Measurements from ENCODE around the gene AP1M2.
"Not testable (repeated sequence)": the region's sequence is repeated elsewhere in the genome, so short reads cannot be mapped to it uniquely, and the experiment has no call there.

The AP1M2 gene

GRCh38 chr19:10562609-10563008 is 24.5 kb downstream of the AP1M2 start:
- no peak for DNase-seq

DNA sequence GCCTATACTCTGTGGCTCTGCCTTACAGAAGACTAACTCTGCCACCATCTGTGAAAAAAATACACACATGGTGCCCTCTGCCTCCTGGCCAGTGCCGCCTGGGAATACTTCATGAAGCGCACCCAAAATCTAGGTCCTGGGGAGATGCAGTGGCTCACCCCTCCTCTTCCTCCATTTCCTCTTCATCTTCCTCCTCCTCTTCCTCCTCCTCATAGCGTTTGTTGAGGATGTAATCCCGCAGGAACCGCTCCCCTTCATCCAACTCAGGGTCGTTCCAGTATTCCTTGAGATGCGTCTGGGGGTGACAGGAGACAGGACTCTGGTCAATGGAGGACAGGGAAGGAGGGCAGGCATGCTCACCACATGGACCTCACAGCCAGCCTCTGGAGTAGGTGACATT is 27.0 kb downstream of the AP1M2 start:
- DNase-seq: no peak

DNA sequence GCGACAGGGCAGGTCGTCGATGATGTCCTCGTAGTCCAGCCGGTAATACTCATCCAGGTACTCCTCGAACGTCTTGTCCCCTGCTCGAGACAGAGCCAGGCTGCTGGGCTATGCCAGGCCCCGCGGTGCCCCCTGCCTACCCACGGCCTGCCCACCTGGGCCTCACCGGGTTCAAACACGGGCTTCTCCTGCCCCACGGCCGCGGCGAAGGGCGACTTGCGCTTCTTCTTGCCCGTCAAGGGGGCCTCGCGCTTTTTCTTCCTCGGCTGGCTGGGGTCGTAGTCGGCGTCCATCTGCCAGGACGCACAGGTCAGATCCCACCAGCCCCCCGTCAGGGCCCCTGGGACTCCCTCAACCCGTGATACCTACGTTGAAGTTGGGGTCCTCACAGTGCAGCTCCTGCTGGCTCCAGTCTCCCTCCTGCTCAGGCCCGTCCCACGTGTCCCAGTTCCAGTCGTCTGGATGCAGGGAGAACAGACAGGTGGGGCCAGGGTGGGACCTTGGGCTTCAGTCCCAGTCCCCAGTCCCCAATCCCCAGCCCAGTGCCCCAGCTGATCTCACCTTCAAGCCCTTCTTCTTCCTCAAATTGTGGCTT is 29.4 kb downstream of the AP1M2 start:
- no peak for DNase-seq

GRCh38 chr19:10555610-10555973 is 31.5 kb downstream of the AP1M2 start:
- no peak for DNase-seq

DNA sequence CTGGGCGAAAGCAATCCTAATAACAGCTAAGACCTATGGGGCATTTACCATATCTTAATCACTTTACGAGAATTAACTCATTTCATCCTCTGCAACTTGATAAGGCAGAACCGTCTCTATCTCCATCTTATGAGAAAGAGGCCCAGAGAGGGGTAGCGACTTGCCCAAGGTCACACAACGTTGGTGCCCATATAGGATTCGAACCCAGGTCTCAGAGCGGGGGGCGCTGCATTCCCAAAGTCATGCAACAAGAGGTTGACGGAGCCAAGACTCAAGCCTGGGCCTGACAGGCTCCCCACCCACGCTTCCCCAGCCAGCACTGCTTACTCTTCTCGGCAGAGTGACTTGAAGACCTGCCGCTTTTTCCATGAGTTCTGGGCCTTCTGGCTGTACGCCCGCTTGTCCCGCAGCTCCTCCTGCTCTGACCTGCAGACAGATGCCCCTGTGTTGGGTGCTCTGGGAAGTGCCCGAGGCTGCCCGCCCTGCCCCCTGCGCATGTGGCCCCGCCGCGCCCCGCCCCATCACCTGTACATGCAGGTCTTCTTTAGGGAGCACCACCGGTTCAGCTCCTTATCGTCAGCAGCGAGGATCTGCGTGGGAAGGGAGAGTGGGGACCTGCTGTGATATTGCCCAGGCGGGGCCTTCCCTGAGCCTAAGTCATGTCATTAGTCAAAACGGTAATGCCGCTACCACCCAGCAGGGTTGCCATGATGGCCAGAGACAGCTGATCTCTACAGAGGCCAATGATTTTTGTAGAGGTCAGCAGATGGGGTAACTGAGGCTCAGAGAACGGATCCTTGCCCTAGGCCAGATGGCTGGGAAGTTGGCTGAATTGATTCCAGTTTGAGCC is 32.1 kb downstream of the AP1M2 start:
- no peak for DNase-seq

DNA sequence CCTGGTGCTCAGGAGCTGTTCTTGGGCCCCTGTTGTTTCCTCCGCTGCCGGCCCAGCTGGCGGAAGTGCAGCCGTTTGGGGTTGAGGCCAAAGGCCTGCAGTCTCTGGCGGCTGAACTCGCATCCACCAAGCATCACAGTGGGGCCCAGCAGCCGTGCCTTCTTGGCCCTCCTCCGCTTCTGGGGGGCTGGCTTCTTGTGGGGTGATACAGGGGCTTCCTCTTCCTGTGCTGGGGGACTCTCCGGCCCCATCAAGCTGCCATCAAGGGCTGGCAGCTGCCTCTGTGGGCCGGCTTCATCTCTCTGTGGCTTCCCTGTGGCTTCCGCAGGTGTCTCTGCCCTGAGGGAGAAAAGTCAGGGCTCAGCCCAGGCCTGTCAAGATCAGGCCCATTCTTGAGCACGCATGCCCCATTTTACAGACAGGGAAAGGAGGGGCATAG is 33.1 kb downstream of the AP1M2 start:
- DNase-seq: peak in 2 of 4 experiments; percentile 32 to 41

DNA sequence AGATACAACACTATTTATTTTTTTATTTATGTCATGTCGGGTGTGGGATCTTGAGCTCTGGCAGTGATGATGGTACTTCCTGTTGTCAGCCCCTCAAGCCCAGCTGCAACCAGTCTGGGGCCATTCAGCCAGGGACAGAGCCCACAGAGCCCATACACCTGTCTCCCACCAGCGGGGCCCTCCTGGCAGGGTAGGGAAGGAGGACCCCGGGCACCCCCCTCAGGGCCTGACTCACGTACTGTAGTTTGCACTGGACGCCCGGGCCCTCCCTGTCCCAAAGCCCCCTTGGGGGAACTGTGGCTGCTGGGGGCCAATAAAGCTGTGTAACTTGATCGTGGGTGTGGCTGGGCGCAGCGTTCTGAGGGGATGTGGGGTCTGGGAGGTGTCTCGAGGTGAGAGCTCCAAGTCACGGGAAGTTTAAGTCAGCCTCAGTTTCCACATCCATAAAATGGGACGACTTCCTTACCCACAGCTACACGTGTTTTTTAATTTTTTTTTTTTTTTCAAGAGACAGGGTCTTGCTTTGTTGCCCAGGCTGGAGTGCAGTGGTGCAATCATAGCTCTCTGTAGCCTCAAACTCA is 33.9 kb downstream of the AP1M2 start:
- no peak for DNase-seq

GRCh38 chr19:10552510-10553053 is 34.5 kb downstream of the AP1M2 start:
- no peak for DNase-seq

DNA sequence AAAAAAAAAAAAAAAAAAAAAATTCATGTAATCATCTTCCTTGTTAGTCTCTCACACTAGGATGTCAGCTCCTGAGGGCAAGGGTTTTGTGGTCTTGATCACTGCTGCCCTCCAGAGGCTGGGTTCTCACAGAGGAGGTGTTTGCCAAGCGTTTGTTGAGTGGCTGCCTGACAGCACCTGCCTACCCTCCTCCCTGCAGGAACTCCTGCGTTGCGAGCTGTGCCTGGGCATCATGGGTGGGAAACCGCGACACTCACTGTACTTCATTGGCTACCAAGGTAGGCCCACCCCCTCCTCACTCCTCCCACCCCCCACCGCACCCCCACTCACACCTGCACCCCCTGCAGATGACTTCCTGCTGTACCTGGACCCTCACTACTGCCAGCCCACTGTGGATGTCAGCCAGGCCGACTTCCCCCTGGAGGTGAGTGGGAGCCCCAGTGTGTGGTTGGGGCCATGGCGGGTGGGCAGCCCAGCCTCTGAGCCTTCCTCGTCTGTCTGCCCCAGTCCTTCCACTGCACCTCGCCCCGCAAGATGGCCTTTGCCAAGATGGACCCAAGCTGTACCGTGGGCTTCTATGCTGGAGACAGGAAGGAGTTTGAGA is 35.3 kb downstream of the AP1M2 start:
- peak in 1 of 4 experiments; percentile 14 for DNase-seq

GRCh38 chr19:10551006-10551405 is 36.1 kb downstream of the AP1M2 start:
- DNase-seq: not testable (repeated sequence)

GRCh38 chr19:10550336-10550735 is 36.8 kb downstream of the AP1M2 start:
- no peak for DNase-seq

GRCh38 chr19:10549733-10550132 is 37.4 kb downstream of the AP1M2 start:
- DNase-seq: no peak

- DNase-seq: no peak
These were observed 38.3 kb downstream of the AP1M2 start for GRCh38 chr19:10548746-10549276.

GRCh38 chr19:10546817-10547216 is 40.3 kb downstream of the AP1M2 start:
- no peak for DNase-seq

- DNase-seq: no peak
These were observed 42.3 kb downstream of the AP1M2 start for GRCh38 chr19:10544753-10545251.

DNA sequence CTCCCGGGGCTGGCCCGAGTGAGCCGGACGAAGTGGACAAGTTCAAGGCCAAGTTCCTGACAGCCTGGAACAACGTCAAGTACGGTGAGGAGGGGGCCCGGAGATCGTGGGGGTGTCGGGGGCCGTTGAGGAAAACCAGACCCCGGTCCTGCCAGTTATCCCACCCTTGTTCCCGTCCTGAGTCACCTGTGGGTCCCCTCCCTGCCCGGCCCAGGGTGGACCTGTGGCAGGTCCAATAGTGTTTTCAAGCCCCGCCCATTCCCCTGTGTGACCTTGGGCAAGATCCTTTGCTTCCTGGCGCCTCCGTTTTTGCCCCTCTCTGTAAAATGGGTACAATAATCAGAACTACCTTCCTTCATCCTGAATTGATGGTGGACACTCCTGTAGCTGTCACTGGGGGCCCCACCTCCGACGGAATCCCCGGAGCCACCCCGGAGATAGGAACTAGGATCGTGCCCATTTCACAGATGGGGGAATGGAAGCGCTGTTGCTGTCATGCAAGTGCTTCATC is 42.8 kb downstream of the AP1M2 start:
- no peak for DNase-seq

- DNase-seq: peak; percentile 54 to 87 (median 68)
These were observed 43.5 kb downstream of the AP1M2 start, which contains the start of gene ATG4D for GRCh38 chr19:10543420-10544241. Gene ATG4D (plus strand): TSS chr19:10543904. CDS start chr19:10544091, 187 bp downstream.

GRCh38 chr19:10543059-10543419 is 44.1 kb downstream of the AP1M2 start:
- DNase-seq: no peak

GRCh38 chr19:10539016-10539415 is 48.1 kb downstream of the AP1M2 start:
- not testable (repeated sequence) for DNase-seq

DNA sequence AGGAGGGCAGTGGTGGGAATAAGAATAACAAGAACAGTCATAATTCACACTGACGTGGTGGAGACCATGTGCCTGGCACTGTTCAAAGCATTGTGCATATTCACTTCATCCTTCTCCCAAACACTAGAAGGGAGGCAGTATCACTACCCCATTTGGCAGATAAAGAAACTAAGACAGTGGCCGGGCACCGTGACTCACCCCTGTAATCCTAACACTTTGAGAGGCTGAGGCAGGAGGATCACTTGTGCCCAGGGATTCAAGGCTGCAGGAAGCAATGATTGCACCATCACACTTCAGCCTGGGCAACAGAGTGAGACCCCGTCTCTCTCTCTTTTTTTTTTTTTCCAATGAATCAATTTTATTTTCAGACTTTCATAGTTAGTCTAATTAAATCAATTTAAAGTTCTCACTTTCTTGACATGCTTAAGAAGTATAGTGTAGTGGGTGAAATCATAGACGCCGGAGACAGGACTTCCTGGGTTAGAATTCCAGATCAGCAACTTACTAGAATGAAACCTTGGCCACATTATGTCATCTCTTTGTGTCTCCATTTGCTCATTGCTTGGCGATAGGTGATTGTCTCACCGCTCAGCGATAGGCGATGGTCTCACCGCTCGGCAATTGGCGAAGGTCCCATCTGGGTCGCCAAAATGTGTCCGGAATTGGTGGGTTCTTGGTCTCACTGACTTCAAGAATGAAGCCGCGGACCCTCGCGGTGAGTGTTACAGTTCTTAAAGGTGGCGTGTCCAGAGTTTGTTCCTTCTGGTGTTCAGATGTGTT is 48.7 kb downstream of the AP1M2 start:
- no peak for DNase-seq

DNA sequence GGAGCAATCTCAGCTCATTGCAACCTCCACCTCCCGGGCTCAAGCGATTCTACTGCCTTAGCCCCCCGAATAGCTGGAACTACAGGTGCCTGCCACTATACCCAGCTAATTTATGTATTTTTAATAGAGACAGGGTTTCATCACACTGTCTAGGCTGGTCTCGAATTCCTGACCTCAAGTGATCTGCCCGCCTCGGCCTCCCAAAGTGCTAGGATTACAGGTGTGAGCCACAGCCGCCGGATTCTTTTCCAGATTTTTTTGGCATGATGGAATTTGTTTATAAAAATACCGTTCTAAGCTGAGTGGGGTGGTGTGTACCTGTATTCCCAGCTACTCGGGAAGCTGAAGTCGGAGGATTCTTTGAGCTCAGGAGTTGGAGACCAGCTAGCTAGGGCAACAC is 49.4 kb downstream of the AP1M2 start:
- no peak for DNase-seq

Data from activated naive CD4-positive, alpha-beta T cell (primary cell).